ENCODE measurements around the gene MAPK11.

MAPK11 gene

GRCh38 chr22:50259302-50259701, 10.9 kb downstream of the MAPK11 start:
- DNase-seq = no peak

- DNase-seq = no peak
Measured at GRCh38 chr22:50258361-50259292, 11.6 kb downstream of the MAPK11 start.

GRCh38 chr22:50257451-50258360, 12.5 kb downstream of the MAPK11 start:
- DNase-seq = no peak

DNA sequence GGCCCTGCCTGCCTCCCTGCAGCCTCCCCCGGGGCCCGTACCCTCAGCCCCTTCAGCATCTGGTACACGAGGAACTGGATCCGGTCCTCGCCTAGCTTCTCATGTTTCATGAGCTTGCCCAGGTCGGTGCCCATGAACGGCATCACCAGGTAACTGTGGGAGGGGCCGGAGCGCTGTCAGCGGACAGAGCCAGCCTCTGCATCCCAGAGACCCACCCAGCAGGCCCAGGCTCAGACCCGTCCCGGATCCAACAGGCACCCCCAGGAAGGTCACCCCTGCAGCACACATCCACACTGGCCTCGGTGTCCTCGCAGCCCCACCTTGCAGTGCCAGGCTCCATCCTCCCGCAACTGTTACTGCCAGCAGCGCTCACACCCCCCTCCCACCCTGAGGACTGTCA, 13.1 kb downstream of the MAPK11 start:
- DNase-seq = no peak

DNA sequence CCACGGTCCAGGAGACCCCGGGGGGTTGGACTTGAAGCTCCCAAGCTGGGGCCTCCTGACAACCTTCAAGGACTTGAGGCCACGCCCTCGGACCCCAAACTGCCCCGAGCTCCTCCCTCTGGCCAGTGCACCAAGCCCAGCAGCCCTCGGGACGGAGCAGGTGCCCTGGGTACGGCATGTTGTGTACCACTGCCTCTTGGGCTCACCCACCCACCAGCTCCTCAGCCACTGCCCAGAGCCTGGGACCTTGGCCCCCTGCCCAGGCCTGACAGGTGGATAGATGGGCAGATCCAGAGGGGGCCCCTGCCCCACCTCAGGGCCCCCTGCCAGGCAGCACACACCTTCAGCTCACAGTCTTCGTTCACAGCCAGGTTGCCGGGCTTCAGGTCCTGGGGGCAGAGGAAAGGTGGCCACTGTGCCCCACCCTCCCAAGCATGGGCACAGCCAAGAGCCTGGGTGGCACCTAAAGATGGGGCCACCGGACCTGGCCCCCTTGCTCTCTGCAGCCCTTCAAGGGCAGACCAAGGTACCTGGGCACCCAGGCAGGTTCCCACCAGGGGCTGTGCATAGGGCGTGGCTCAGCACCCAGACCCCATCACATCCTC, 13.8 kb downstream of the MAPK11 start:
- no peak for DNase-seq

DNA sequence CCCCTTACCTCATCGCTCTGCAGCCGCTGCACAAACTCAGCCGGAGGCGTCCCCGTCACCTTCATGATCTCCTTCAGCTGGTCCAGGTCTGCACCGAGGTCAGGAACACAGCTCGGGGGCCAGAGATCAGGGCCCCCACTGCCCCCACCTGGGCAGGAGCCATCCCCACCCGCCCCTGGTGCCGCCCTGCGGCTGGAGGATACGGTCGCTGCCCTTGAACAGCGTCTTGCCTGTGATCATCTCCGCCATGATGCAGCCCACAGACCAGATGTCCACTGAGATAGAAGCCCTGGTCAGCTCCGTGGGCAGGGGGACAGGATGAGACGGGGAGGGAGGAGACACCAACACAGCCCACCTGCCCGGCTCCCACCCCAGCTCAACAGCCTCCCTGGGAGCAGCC, 14.6 kb downstream of the MAPK11 start:
- DNase-seq = no peak

DNA sequence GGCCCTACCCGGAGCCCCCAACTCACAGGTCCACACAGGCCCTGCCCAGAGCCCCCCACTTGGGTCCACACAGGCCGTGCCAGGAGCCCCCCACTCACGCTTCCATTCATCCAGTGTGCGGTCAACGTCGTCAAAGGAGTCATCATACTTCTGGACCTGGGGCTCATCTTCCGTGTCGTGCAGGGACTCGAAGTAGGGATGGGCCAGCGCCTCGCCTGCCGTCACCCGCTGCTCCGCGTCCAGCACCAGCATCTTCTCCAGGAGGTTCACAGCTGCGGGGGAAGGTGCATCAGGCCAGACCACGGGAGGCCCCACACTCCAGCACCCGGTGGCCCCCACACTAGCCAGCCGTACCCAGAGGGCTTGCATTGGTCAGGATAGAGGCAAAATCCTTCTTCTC, 15.1 kb downstream of the MAPK11 start:
- DNase-seq = no peak

DNA sequence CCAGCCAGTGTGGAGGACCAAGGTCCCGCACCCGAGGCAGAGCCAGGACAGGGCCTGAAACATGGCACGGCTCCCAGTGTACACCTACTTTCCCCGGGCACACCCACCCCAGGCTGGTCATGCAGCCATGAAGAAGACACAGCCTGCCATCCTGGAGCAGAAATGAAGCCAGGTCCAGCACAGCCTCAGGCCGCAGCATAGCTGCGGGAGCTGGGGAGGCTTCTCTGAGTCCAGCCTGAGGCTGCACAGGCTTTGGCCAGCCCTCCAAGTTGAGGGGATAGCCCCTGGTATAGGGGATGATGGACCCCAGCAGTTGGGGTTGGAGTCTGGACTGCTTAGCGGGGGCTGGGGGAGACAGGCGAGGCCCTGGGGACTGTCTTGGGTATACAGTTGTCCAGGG, 16.2 kb downstream of the MAPK11 start:
- DNase-seq = no peak

DNA sequence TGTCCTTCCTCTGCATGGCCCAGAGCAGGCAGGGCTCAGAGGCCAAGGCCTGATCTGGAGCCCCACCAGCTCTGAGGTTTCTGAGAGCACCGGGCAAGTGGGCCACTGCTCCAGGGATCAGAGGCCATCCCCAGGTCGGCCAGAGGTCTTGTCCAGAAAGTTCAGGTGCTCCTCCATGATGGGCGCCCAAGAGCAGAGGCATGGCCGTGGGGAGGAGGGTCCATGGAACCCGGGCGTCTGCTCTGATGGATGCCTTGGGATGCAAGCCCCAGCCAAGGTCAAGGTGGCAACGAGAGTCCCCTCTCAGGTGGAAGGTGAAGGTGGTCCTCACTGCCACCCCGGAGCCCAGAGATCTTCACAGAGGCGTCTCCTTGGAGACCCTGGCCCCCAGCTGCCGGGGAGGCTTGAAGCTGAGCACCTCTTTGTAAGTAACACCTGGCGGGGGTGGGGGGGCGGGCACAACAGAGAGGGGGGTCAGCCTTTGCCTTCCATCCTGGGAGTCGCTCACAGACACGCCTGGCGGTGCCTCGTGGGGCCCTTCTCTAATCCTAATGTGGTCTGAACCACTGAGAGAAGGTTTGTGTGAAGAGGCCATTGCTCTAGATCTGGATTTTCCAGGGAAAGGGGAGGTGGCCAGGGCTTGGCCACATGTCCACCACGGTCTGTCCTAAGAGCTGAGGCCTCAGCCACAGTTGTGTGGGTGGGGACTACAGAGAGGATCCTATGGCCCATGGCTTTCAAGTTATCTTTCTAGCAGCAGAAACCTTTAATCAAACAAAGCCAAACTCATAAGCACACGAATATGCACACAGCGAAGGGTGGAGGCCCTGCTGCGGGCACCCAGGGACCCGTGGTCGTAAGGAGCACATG, 16.9 kb downstream of the MAPK11 start:
- no peak for DNase-seq

- no peak for DNase-seq
Measured at GRCh38 chr22:50252082-50253045, 17.8 kb downstream of the MAPK11 start.

- DNase-seq = no peak
Measured at GRCh38 chr22:50251477-50252081, 18.6 kb downstream of the MAPK11 start.

GRCh38 chr22:50250555-50251476, 19.4 kb downstream of the MAPK11 start, which contains the start of gene HDAC10:
HDAC10 (minus strand) TSS chr22:50251265; CDS start chr22:50251032, 233 bp downstream.
- no peak for DNase-seq

DNA sequence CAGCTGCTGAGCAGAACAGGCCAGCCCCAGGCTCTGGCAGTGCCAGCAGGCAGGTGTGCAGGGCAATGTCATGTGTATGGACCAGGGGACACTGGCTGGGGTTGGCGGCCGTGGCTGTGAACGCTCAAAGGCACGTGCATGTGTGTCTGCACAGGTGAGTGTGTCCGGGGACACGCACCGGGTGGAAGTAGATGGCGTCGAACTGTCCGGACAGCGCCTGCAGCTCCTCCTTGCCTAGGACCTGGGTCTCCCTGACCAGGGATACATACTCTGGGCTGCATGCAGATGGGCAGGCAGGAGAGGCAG, 20.0 kb downstream of the MAPK11 start:
- DNase-seq = no peak

DNA sequence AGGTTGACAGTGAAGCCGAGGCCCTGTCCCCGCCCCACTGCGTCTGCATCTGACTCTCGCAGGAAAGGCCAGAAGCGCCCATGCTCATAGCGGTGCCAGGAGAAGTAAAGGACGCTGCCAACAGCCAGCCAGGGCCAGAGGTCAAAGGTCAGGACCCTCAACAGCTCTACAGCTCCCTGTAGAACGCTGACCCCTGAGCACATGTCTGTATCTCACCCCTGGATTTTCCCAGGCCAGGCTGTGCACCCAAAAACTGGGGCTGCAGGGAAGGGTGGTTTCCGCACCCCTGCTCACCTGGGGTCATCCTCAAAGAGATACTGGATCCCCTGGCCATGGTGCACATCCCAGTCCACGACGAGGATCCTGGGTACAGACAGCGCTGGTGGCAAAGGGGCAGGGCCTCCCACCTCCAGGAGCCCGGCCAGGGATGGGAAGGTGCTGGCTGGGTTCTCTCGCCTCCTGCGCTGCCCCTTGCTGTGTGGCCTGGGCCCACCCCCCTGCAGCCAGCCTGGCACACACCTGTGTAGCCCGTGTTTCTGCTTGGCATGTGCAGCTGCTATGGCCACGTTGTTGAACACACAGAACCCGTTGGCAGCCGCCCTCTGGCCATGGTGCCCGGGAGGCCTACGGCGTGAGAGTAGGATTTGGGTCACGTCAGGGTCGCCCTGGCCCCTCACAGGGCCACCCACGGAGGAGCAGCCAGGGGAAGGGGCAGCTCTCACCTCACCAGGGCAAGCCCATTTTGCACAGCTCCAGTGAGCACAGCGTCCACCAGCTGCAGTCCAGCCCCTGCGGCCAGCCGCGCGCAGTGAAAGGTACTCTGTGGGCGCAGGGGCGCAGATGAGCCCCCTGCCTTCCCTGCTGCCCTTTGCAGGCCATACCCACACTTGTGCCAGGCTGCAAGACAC, 20.6 kb downstream of the MAPK11 start:
- DNase-seq = no peak

DNA sequence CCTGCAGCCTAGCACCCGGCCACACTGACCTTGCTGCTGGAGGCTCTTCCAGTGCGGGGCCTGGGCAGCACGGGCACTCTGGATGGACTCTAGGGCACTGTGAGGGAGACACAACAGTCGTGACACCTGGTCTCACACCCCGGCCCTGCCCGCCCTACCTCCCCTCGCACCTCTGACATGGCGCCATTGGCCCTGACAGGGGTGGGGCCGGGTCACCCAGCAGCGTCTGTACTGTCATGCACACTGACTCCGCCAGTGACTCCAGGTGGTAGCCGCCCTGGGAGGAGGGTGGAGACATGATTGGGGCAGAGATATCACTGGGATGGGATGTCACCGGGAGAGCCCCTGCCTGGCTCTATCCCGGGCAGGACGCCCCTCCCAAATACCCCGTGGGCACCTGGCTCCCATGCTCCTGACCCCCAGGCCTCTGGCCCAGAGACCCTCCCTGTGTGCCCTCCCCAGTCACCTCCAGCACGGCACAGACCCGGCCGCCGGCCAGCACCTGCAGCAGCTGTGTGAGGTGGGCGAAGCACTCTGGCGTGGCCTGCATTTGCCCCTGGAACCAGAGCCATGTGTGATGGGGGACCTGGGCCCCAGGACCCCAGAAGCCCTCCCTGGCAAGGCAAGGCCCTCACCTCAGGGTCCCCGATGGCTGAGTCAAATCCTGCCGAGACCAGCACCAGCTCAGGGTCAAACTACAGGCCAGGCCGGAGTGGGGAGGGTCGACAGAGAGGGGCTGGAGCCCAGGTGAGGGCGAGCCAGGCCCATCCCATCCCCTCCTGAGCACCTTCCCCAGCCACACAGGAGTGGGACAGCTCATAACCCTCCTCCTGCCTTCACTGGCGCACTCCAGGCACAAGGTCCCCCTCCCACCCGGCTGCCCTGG, 21.7 kb downstream of the MAPK11 start:
- DNase-seq = no peak

GRCh38 chr22:50247748-50248147, 22.4 kb downstream of the MAPK11 start:
- DNase-seq = no peak

All from NCI-H1417 treated with DMSO at 0.1 percent for 48 hours (cell line).